ENCODE measurements around the gene POU2F1. TPM values are rescaled to one million over a fixed set of nuclear protein-coding genes. Genes with fewer than 3 reads are reported as not detected.

POU2F1 gene
- total and polyA plus RNA-seq, 2 donors (not counting 1 experiment from before 2014, with no cell fraction given), result 5.2 to 48.8 TPM

DNA sequence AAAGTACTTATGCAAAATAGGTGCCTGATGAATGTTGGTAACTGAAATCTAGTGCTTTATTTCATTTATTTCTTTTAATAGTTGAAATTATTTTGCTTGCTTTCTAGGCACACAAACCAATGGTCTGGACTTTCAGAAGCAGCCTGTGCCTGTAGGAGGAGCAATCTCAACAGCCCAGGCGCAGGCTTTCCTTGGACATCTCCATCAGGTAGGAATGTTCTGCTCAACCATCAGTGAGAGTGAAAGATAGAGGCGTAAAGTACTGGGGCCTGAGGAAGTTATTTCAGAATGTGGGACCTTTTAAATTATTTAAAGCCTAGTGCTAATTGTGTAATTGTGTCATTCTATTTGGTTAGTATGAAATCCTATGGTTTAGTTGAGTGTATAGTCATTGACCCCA is 144.7 kb downstream of the POU2F1 start:
- no peak overlapping the region for H3K4me2 ChIP-seq (replicated peaks; ENCODE audit: low read depth, low read length, poor library complexity, severe bottlenecking)
- no peak for ATAC-seq (ENCODE audit: low read depth)
- no peak overlapping the region for H3K27ac Mint-ChIP-seq
- no peak for DNase-seq
- peaks cover 32% of the 10 kb centered on the region for H4K20me1 ChIP-seq (ENCODE audit: control insufficient read depth, insufficient read depth, low read length, poor library complexity, severe bottlenecking)
- H3K27ac ChIP-seq (ENCODE audit: low read length in 2 of 2), result no peak overlapping the region
- peaks cover 13 to 19% of the 10 kb centered on the region in 2 experiments for H3K36me3 ChIP-seq (replicated peaks in 1 of 2; ENCODE audit: control extremely low read depth in 1 of 2, control insufficient read depth in 1 of 2, extremely low read depth in 1 of 2, insufficient read depth in 2 of 2, low read length in 1 of 2)
- no peak for TF ChIP-seq EZH2 (IDR thresholded peaks at IDR 0.05; ENCODE audit: borderline replicate concordance, insufficient read depth, low read depth, low read length, poor library complexity, severe bottlenecking)
- TF ChIP-seq, protein P1, sequence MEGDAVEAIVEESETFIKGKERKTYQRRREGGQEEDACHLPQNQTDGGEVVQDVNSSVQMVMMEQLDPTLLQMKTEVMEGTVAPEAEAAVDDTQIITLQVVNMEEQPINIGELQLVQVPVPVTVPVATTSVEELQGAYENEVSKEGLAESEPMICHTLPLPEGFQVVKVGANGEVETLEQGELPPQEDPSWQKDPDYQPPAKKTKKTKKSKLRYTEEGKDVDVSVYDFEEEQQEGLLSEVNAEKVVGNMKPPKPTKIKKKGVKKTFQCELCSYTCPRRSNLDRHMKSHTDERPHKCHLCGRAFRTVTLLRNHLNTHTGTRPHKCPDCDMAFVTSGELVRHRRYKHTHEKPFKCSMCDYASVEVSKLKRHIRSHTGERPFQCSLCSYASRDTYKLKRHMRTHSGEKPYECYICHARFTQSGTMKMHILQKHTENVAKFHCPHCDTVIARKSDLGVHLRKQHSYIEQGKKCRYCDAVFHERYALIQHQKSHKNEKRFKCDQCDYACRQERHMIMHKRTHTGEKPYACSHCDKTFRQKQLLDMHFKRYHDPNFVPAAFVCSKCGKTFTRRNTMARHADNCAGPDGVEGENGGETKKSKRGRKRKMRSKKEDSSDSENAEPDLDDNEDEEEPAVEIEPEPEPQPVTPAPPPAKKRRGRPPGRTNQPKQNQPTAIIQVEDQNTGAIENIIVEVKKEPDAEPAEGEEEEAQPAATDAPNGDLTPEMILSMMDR (IDR thresholded peaks at IDR 0.05), result no peak
- H3K4me1 ChIP-seq (ENCODE audit: control insufficient read depth in 2 of 2, insufficient read depth in 2 of 2, low read length in 2 of 2), result peaks cover 2 to 3% of the 10 kb centered on the region in 2 donors
- H3K9ac ChIP-seq (ENCODE audit: low read length), result no peak overlapping the region
- no peaks in the 10 kb centered on the region for H3K27me3 Mint-ChIP-seq
- H3K79me2 ChIP-seq (ENCODE audit: control insufficient read depth, insufficient read depth, low read length), result peaks cover 32% of the 10 kb centered on the region
- no CpG with 5 or more reads among the region's 2 CpGs for WGBS (ENCODE audit: insufficient coverage)
- no peak overlapping the region for H2AFZ ChIP-seq (ENCODE audit: insufficient read depth, low read depth, low read length, poor library complexity, severe bottlenecking)
- ChIA-PET CTCF (interaction anchor here (0.9 to 1.9 kb wide), 4 partner anchors 13 to 97 kb away, joined by 3 to 5 read pairs (median 4); no protein-coding TSS in a partner anchor), POLR2A (no interaction called here)
- H3K4me3 ChIP-seq (ENCODE audit: control extremely low read depth in 1 of 5, extremely low read depth in 1 of 5, insufficient read depth in 1 of 5, low read depth in 2 of 5, low read length in 4 of 5), result no peak overlapping the region
- no peak overlapping the region for H3K4me3 Mint-ChIP-seq
- no peaks in the 10 kb centered on the region for H3K27me3 ChIP-seq (replicated peaks in 1 of 4; ENCODE audit: control extremely low read depth in 1 of 4, control insufficient read depth in 3 of 4, insufficient read depth in 4 of 4, low read length in 3 of 4)
- H3K9me3 ChIP-seq (ENCODE audit: control extremely low read depth in 1 of 3, control insufficient read depth in 2 of 3, insufficient read depth in 1 of 3, low read length in 2 of 3), result no peaks in the 10 kb centered on the region
- peaks cover 22% of the 10 kb centered on the region for H3K4me1 Mint-ChIP-seq
- intact Hi-C loops (cut with micrococcal nuclease), result no loop called here
- no peaks in the 10 kb centered on the region for H3K9me3 Mint-ChIP-seq (ENCODE audit: insufficient read depth)

DNA sequence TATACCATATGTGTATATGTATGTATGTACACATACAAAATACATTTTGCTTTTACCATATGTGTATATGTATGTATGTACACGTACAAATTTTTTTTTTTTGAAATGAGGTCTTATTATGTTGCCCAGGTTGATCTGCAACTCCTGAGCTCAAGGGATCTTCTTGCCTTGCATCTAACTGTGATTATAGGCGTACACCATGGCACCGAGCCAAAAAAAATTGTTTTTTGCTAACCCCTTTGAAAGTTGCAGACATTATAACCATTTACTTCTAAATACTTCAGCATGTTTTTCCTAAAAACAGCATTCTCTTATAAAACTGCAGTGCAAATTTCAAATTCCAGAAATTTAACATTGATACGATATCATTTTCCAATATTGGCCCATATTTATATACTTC is 147.0 kb downstream of the POU2F1 start:
- no peaks in the 10 kb centered on the region for H3K27me3 ChIP-seq (replicated peaks in 1 of 4; ENCODE audit: control extremely low read depth in 1 of 4, control insufficient read depth in 3 of 4, insufficient read depth in 4 of 4, low read length in 3 of 4)
- ChIA-PET CTCF (interaction anchor here (0.6 to 2.1 kb wide), 2 partner anchors 99 to 190 kb away, joined by 5 to 10 read pairs; no protein-coding TSS in a partner anchor), POLR2A (no interaction called here)
- DNase-seq, result no peak
- Mint-ChIP-seq H3K4me1 (peaks cover 2% of the 10 kb centered on the region), H3K27me3 (no peaks in the 10 kb centered on the region), H3K9me3 (ENCODE audit: insufficient read depth) (no peaks in the 10 kb centered on the region), H3K27ac (no peak overlapping the region), H3K4me3 (no peak overlapping the region)
- no peak overlapping the region for H2AFZ ChIP-seq (ENCODE audit: insufficient read depth, low read depth, low read length, poor library complexity, severe bottlenecking)
- no peak overlapping the region for H3K9ac ChIP-seq (ENCODE audit: low read length)
- peaks cover 16 to 32% of the 10 kb centered on the region in 2 experiments for H3K36me3 ChIP-seq (replicated peaks in 1 of 2; ENCODE audit: control extremely low read depth in 1 of 2, control insufficient read depth in 1 of 2, extremely low read depth in 1 of 2, insufficient read depth in 2 of 2, low read length in 1 of 2)
- no peaks in the 10 kb centered on the region for H3K9me3 ChIP-seq (ENCODE audit: control extremely low read depth in 1 of 3, control insufficient read depth in 2 of 3, insufficient read depth in 1 of 3, low read length in 2 of 3)
- WGBS (ENCODE audit: insufficient coverage), result 100% methylated on average over 3 of the region's 4 CpGs
- no peak overlapping the region for H3K4me2 ChIP-seq (replicated peaks; ENCODE audit: low read depth, low read length, poor library complexity, severe bottlenecking)
- no peak for TF ChIP-seq EZH2 (IDR thresholded peaks at IDR 0.05; ENCODE audit: borderline replicate concordance, insufficient read depth, low read depth, low read length, poor library complexity, severe bottlenecking)
- TF ChIP-seq, protein P1 (IDR thresholded peaks at IDR 0.05), result no peak
- intact Hi-C loops (cut with micrococcal nuclease), result no loop called here
- H4K20me1 ChIP-seq (ENCODE audit: control insufficient read depth, insufficient read depth, low read length, poor library complexity, severe bottlenecking), result peaks cover 10% of the 10 kb centered on the region
- H3K4me3 ChIP-seq (ENCODE audit: control extremely low read depth in 1 of 5, extremely low read depth in 1 of 5, insufficient read depth in 1 of 5, low read depth in 2 of 5, low read length in 4 of 5), result no peak overlapping the region
- no peak overlapping the region for H3K27ac ChIP-seq (ENCODE audit: low read length in 2 of 2)
- ATAC-seq (ENCODE audit: low read depth), result no peak
- H3K79me2 ChIP-seq (ENCODE audit: control insufficient read depth, insufficient read depth, low read length), result peaks cover 10% of the 10 kb centered on the region
- no peaks in the 10 kb centered on the region for H3K4me1 ChIP-seq (ENCODE audit: control insufficient read depth in 2 of 2, insufficient read depth in 2 of 2, low read length in 2 of 2)
